HG03066 (cell line): Measurements from ENCODE around the gene DICER1.

Experiments used
- ATAC-seq: cut with Tn5 transposase; IDR thresholded peaks from one replicate; pipeline ENCODE4 v1.9.1; 2021; ENCODE audit warnings: low read depth; ENCODE audit not compliant: unreplicated experiment

DICER1 gene

GRCh38 chr14:95128140-95128539, 29.2 kb downstream of the DICER1 start:
- no peak for ATAC-seq

GRCh38 chr14:95127531-95127911, 29.8 kb downstream of the DICER1 start:
- ATAC-seq = no peak

- no peak for ATAC-seq
These were observed 30.3 kb downstream of the DICER1 start for GRCh38 chr14:95126906-95127530.

GRCh38 chr14:95125915-95126314, 31.4 kb downstream of the DICER1 start:
- ATAC-seq = no peak

- ATAC-seq = no peak
These were observed 32.1 kb downstream of the DICER1 start for GRCh38 chr14:95125221-95125620.

- ATAC-seq = no peak
These were observed 33.3 kb downstream of the DICER1 start for GRCh38 chr14:95123891-95124579.

GRCh38 chr14:95122621-95122945, 34.7 kb downstream of the DICER1 start:
- no peak for ATAC-seq

- no peak for ATAC-seq
These were observed 35.3 kb downstream of the DICER1 start for GRCh38 chr14:95121911-95122620.

GRCh38 chr14:95119336-95119735, 38.0 kb downstream of the DICER1 start:
- no peak for ATAC-seq

GRCh38 chr14:95117937-95118721, 39.2 kb downstream of the DICER1 start:
- no peak for ATAC-seq

- no peak for ATAC-seq
These were observed 43.9 kb downstream of the DICER1 start for GRCh38 chr14:95113476-95113875.

- no peak for ATAC-seq
These were observed 45.7 kb downstream of the DICER1 start for GRCh38 chr14:95111507-95112164.

GRCh38 chr14:95110178-95110577, 47.2 kb downstream of the DICER1 start:
- ATAC-seq = no peak

GRCh38 chr14:95107711-95108110, 49.6 kb downstream of the DICER1 start:
- ATAC-seq = no peak

GRCh38 chr14:95106971-95107370, 50.4 kb downstream of the DICER1 start:
- no peak for ATAC-seq

- no peak for ATAC-seq
These were observed 52.4 kb downstream of the DICER1 start for GRCh38 chr14:95104911-95105310.

GRCh38 chr14:95102680-95103044, 54.7 kb downstream of the DICER1 start:
- no peak for ATAC-seq

GRCh38 chr14:95101736-95102679, 55.3 kb downstream of the DICER1 start:
- no peak for ATAC-seq

GRCh38 chr14:95098984-95099599, 58.2 kb downstream of the DICER1 start:
- ATAC-seq = no peak
